Heart left ventricle (tissue), 16 donors: ENCODE measurements around the gene SWT1. TPM values are rescaled to one million over a fixed set of nuclear protein-coding genes. Genes with fewer than 3 reads are reported as not detected.

Experiments used
- ATAC-seq, 4 donors: fragments of 200-7000 bp; cut with Tn5 transposase; one replicate each; pipeline ENCODE4 v1.9.1; 2020 to 2022; ENCODE audit warnings: moderate library complexity in 4 of 4, mild to moderate bottlenecking in 3 of 4, moderate number of reproducible peaks in 1 of 4
- DNase-seq, 5 donors: peaks; one replicate each; pipeline ENCODE4 v3.0.0-alpha.2; 2020
- H3K27ac ChIP-seq, 12 donors: fragments of 200-600 bp; sonication (generic) in 4 of 12; one replicate each; pipeline versions ENCODE4 v1.5.0 to v1.8.0; 2016 to 2022; ENCODE audit warnings: mild to moderate bottlenecking in 2 of 12
- H3K27me3 ChIP-seq, 9 donors: fragments of 200-600 bp; sonication (generic) in 2 of 9; one replicate each; pipeline versions ENCODE4 v1.5.1 to v1.8.0; 2016 to 2022; ENCODE audit warnings: mild to moderate bottlenecking in 3 of 9
- H3K36me3 ChIP-seq, 9 donors: fragments of 200-600 bp; sonication (generic) in 2 of 9; one replicate each; pipeline versions ENCODE4 v1.5.0 to v1.8.0; 2018 to 2022; ENCODE audit warnings: mild to moderate bottlenecking in 2 of 9
- H3K4me1 ChIP-seq, 12 donors: fragments of 200-600 bp; sonication (generic) in 4 of 12; one replicate each; pipeline versions ENCODE4 v1.5.0 to v1.8.0; 2016 to 2022; ENCODE audit warnings: mild to moderate bottlenecking in 3 of 12
- H3K4me3 ChIP-seq, 12 donors: fragments of 200-600 bp; sonication (generic) in 4 of 12; one replicate each; pipeline versions ENCODE4 v1.5.0 to v1.8.0; 2017 to 2022; ENCODE audit warnings: mild to moderate bottlenecking in 9 of 12, moderate library complexity in 4 of 12
- H3K9me3 ChIP-seq, 12 donors: fragments of 200-600 bp; sonication (generic) in 4 of 12; one replicate each; pipeline versions ENCODE4 v1.5.0 to v1.8.0; 2016 to 2022; ENCODE audit warnings: mild to moderate bottlenecking in 1 of 12
- POLR2A ChIP-seq, 2 donors: fragments of 450-650 bp; IDR thresholded peaks; one replicate each; pipeline ENCODE4 v1.6.1; 2017; ENCODE audit warnings: antibody characterized with exemption in 2 of 2, mild to moderate bottlenecking in 2 of 2, moderate library complexity in 2 of 2
- WGBS, 4 donors: extraction: QIAGEN DNeasy Blood & Tissue Kit in 2 of 4; methylation state at CpG; one replicate each; pipeline versions ENCODE4 v1.1.5 to v1.1.7; 2013 to 2018; 5-methylcytosine and 5-hydroxymethylcytosine counted together
- intact Hi-C, 10 donors: fragments of 100-400 bp; cut with DNase I; formaldehyde crosslinking; loops; one replicate each; pipeline versions ENCODE4 v1.11.1 to v1.14.2; 2022
- polyA plus RNA-seq, 2 donors: library from polyadenylated mRNA; stranded (reverse); fragments of 200-250 nt; gene quantifications; one replicate each; pipeline ENCODE4 v1.2.3, GENCODE V29; 2013
- total RNA-seq, 9 donors: library from RNA; depleted of rRNA in 2 of 9; stranded (reverse); fragments of >200 nt in 2 of 9; fragmentation: NEBNext Ultra II Directional in 3 of 9; extraction: Animal tissue kit (Norgen Biotek cat#: 25700) in 3 of 9; gene quantifications; one replicate each; pipeline versions ENCODE4 v1.1.0 to v1.2.4, GENCODE V29; 2016 to 2023
- TF ChIP-seq, protein P1 (sequence below), 12 donors: fragments of 200-600 bp; sonication (generic) in 4 of 12; IDR thresholded peaks; one replicate each; pipeline versions ENCODE4 v1.5.0 to v1.8.0; 2018 to 2022; ENCODE audit warnings: antibody characterized with exemption in 12 of 12, mild to moderate bottlenecking in 5 of 12
- donor health status: ischemic (EF 13 %, LVEDD 7.1; RV severe dilation, severe dysfunction).
- donor health status: healthy with polysubstance abuse.
- donor health status: DM: no; HTN: yes; CAD: no.
- donor health status: DM: no; HTN: no; CAD: no.
- donor health status: ischemic (EF 25% LVEDD 6.9; RV normal size, moderate dysfunction).
- donor health status: ischemic (EF 25% LVEDD 5.7; RV mildly dilated, moderate dysfunction).
- donor health status: healthy.
- donor health status: DM: yes; HTN: yes; CAD: no.
- donor health status: ischemic (EF 35%, LVEDD 5.7; RV mildly dilated, moderate dysfunction).
- donor health status: nonischemic (EF 11% LVEDD 7.7; RV severe dilation, severe dysfunction).
- donor health status: DM: yes; HTN: yes; CAD: no.
- donor health status: PGD.
- donor health status: ischemic (EF 29% LVEDD 5.4; RV normal size, mild dysfunction).
- donor health status: nonischemic (EF 23%, LVEDD 6.1; RV moderate dilation, normal function).

SWT1 gene
- total and polyA plus RNA-seq, 11 donors = 1.7 to 8.5 (median 5.3) TPM

GRCh38 chr1:185213091-185213490 lies 56.1 kb downstream of the SWT1 start:
- ATAC-seq = no peak
- no peak for TF ChIP-seq POLR2A (IDR thresholded peaks at IDR 0.05)
- TF ChIP-seq, protein P1, sequence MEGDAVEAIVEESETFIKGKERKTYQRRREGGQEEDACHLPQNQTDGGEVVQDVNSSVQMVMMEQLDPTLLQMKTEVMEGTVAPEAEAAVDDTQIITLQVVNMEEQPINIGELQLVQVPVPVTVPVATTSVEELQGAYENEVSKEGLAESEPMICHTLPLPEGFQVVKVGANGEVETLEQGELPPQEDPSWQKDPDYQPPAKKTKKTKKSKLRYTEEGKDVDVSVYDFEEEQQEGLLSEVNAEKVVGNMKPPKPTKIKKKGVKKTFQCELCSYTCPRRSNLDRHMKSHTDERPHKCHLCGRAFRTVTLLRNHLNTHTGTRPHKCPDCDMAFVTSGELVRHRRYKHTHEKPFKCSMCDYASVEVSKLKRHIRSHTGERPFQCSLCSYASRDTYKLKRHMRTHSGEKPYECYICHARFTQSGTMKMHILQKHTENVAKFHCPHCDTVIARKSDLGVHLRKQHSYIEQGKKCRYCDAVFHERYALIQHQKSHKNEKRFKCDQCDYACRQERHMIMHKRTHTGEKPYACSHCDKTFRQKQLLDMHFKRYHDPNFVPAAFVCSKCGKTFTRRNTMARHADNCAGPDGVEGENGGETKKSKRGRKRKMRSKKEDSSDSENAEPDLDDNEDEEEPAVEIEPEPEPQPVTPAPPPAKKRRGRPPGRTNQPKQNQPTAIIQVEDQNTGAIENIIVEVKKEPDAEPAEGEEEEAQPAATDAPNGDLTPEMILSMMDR (IDR thresholded peaks at IDR 0.05) = no peak

GRCh38 chr1:185215911-185216310 lies 58.9 kb downstream of the SWT1 start:
- Histone ChIP-seq H3K27ac (no peak overlapping the region), H3K27me3 (no peaks in the 10 kb centered on the region), H3K4me1 (no peaks in the 10 kb centered on the region), H3K4me3 (no peak overlapping the region), H3K9me3 (peaks cover 0 to 6% (median 0%) of the 10 kb centered on the region in 12 donors), H3K36me3 (peaks cover 0 to 20% (median 0%) of the 10 kb centered on the region in 9 donors)
- DNase-seq (no peak), ATAC-seq (no peak)
- WGBS, 4 donors = 90 to 94% (median 93%) methylated on average over 1 of the region's 1 CpG
- intact Hi-C loops = no loop called here
- TF ChIP-seq, protein P1 (IDR thresholded peaks at IDR 0.05) = no peak
- TF ChIP-seq POLR2A (IDR thresholded peaks at IDR 0.05) = no peak

More at GRCh38 chr1:185213091-185213490, 56.1 kb downstream of the SWT1 start:
- peaks cover 0 to 24% (median 0%) of the 10 kb centered on the region in 9 donors for H3K36me3 ChIP-seq
- DNase-seq = no peak
- H3K4me3 ChIP-seq = no peak overlapping the region
- H3K4me1 ChIP-seq = no peaks in the 10 kb centered on the region
- H3K9me3 ChIP-seq = peaks cover 0 to 18% (median 0%) of the 10 kb centered on the region in 12 donors
- no peak overlapping the region for H3K27ac ChIP-seq
- intact Hi-C loops = no loop called here
- 74 to 87% (median 75%) methylated on average over 1 of the region's 1 CpG for WGBS, 4 donors
- no peaks in the 10 kb centered on the region for H3K27me3 ChIP-seq

- Histone ChIP-seq H3K27ac (no peak overlapping the region), H3K36me3 (peaks cover 0 to 39% (median 19%) of the 10 kb centered on the region in 9 donors), H3K4me3 (no peak overlapping the region), H3K27me3 (no peaks in the 10 kb centered on the region), H3K4me1 (no peaks in the 10 kb centered on the region), H3K9me3 (peaks cover 0 to 18% (median 6%) of the 10 kb centered on the region in 12 donors)
- ATAC-seq = no peak
- no peak for DNase-seq
- intact Hi-C loops = no loop called here
- WGBS, 4 donors = 95 to 100% (median 97%) methylated on average over 1 of the region's 1 CpG
- TF ChIP-seq, protein P1 (IDR thresholded peaks at IDR 0.05) = no peak
- no peak for TF ChIP-seq POLR2A (IDR thresholded peaks at IDR 0.05)
Measured at GRCh38 chr1:185224132-185224531, 67.2 kb downstream of the SWT1 start.

- DNase-seq (no peak), ATAC-seq (no peak)
- Histone ChIP-seq H3K9me3 (peaks cover 0 to 18% (median 6%) of the 10 kb centered on the region in 12 donors), H3K36me3 (peaks cover 0 to 46% (median 24%) of the 10 kb centered on the region in 9 donors), H3K27me3 (no peaks in the 10 kb centered on the region), H3K4me3 (no peak overlapping the region), H3K4me1 (no peaks in the 10 kb centered on the region), H3K27ac (no peak overlapping the region)
- intact Hi-C loops = no loop called here
- TF ChIP-seq, protein P1 (IDR thresholded peaks at IDR 0.05) = no peak
- TF ChIP-seq POLR2A (IDR thresholded peaks at IDR 0.05) = no peak
- WGBS, 4 donors = 60 to 68% (median 65%) methylated on average over 4 of the region's 4 CpGs
Measured at GRCh38 chr1:185227161-185227560, 70.2 kb downstream of the SWT1 start.
